ENCODE results near the gene BAHCC1.

Gene BAHCC1

GRCh38 chr17:81511804-81512561 is 116.7 kb downstream of the BAHCC1 start:
- ATAC-seq: no peak

GRCh38 chr17:81512562-81513371 is 117.5 kb downstream of the BAHCC1 start, which contains the start of gene ACTG1:
TSS of gene ACTG1 (minus strand) at chr17:81512799. CDS start at chr17:81512354, 445 bp downstream.
- Mint-ChIP-seq H3K4me3 (peak within 1 kb of the TSS; percentile 98), H3K27ac (peak within 1 kb of the TSS; percentile 93 to 95), H3K4me1 (peaks cover 63% of the 10 kb centered on the region), H3K27me3 (no peaks in the 10 kb centered on the region), H3K9me3 (no peaks in the 10 kb centered on the region)
- ATAC-seq (peak; percentile 66), DNase-seq (peak; percentile 90 to 92)

More at GRCh38 chr17:81511804-81512561, 116.7 kb downstream of the BAHCC1 start:
- H3K4me3 Mint-ChIP-seq: peak overlapping the region; percentile 96 to 98
- peak; percentile 44 to 50 for DNase-seq
- H3K27ac Mint-ChIP-seq: peak overlapping the region; percentile 93
- peaks cover 59% of the 10 kb centered on the region for H3K4me1 Mint-ChIP-seq
- H3K27me3 Mint-ChIP-seq: no peaks in the 10 kb centered on the region
- H3K9me3 Mint-ChIP-seq: no peaks in the 10 kb centered on the region

- Mint-ChIP-seq H3K27ac (peak overlapping the region; percentile 92 to 95), H3K9me3 (no peaks in the 10 kb centered on the region), H3K4me3 (peak overlapping the region; percentile 95 to 98), H3K27me3 (no peaks in the 10 kb centered on the region), H3K4me1 (peaks cover 63% of the 10 kb centered on the region)
- ATAC-seq (peak; percentile 62), DNase-seq (peak; percentile 88 to 89)
Observed at GRCh38 chr17:81513372-81513752, 118.1 kb downstream of the BAHCC1 start.

- Mint-ChIP-seq H3K4me1 (peaks cover 62% of the 10 kb centered on the region), H3K27ac (peak overlapping the region; percentile 92 to 95), H3K27me3 (no peaks in the 10 kb centered on the region), H3K9me3 (no peaks in the 10 kb centered on the region), H3K4me3 (peak overlapping the region; percentile 95 to 98)
- ATAC-seq (peak; percentile 7), DNase-seq (peak; percentile 69 to 72)
Observed at GRCh38 chr17:81513753-81514488, 118.7 kb downstream of the BAHCC1 start.

- H3K27me3 Mint-ChIP-seq: no peaks in the 10 kb centered on the region
- peaks cover 58% of the 10 kb centered on the region for H3K4me1 Mint-ChIP-seq
- DNase-seq (no peak), ATAC-seq (no peak)
- no peaks in the 10 kb centered on the region for H3K9me3 Mint-ChIP-seq
- peak overlapping the region in 1 of 2 donors; percentile 54 for H3K27ac Mint-ChIP-seq
- peak overlapping the region; percentile 95 to 98 for H3K4me3 Mint-ChIP-seq
Observed at GRCh38 chr17:81514489-81514738, 119.2 kb downstream of the BAHCC1 start.

- DNase-seq: peak; percentile 68 to 77
- H3K9me3 Mint-ChIP-seq: no peaks in the 10 kb centered on the region
- peak overlapping the region; percentile 95 to 97 for H3K4me3 Mint-ChIP-seq
- peak overlapping the region; percentile 94 for H3K27ac Mint-ChIP-seq
- peaks cover 56% of the 10 kb centered on the region for H3K4me1 Mint-ChIP-seq
- ATAC-seq: peak; percentile 44
- H3K27me3 Mint-ChIP-seq: no peaks in the 10 kb centered on the region
Observed at GRCh38 chr17:81514739-81515529, 119.7 kb downstream of the BAHCC1 start.

- no peaks in the 10 kb centered on the region for H3K27me3 Mint-ChIP-seq
- DNase-seq: peak in 1 of 2 donors; percentile 34
- H3K27ac Mint-ChIP-seq: peak overlapping the region; percentile 94
- H3K4me1 Mint-ChIP-seq: peaks cover 53% of the 10 kb centered on the region
- peak overlapping the region; percentile 95 to 97 for H3K4me3 Mint-ChIP-seq
- no peaks in the 10 kb centered on the region for H3K9me3 Mint-ChIP-seq
- ATAC-seq: no peak
Observed at GRCh38 chr17:81515530-81516041, 120.3 kb downstream of the BAHCC1 start.

Measured in stimulated activated naive CD8-positive, alpha-beta T cell treated with anti-CD3 and anti-CD28 coated beads, Interleukin-15, amount 100 ng/mL, for 72 hours (primary cell).